Activated CD8-positive, alpha-beta memory T cell treated with anti-CD3 and anti-CD28 coated beads, Interleukin-2, amount 50 U/mL, for 4 hours (primary cell): ENCODE data around the gene GATAD2A.

ENCODE experiments used
- DNase-seq: peaks from one replicate; pipeline ENCODE4 v3.0.0-alpha.2; 2020

The GATAD2A gene

GRCh38 chr19:19422156-19422555, 16.7 kb downstream of the GATAD2A start:
- DNase-seq, result no peak

DNA sequence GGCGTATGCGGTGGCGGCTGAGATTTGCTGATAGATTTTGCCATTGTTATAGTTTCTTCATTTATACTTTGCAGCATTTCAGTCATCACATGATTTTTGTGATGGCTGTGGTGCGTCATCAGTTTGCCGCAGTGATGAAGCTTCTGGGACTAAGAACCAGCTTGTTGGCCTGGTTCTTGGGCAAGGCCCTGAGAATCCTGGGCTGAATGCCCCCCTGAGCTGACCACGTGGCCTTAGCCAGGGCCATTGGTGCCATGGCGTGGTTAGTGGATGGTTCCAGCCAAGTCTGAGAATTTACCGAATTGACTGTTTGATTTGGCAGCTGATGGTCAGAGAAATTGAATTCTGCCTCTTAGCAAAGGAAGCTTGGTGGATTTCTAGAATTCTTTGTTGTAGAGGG, 17.8 kb downstream of the GATAD2A start:
- DNase-seq, result no peak

DNA sequence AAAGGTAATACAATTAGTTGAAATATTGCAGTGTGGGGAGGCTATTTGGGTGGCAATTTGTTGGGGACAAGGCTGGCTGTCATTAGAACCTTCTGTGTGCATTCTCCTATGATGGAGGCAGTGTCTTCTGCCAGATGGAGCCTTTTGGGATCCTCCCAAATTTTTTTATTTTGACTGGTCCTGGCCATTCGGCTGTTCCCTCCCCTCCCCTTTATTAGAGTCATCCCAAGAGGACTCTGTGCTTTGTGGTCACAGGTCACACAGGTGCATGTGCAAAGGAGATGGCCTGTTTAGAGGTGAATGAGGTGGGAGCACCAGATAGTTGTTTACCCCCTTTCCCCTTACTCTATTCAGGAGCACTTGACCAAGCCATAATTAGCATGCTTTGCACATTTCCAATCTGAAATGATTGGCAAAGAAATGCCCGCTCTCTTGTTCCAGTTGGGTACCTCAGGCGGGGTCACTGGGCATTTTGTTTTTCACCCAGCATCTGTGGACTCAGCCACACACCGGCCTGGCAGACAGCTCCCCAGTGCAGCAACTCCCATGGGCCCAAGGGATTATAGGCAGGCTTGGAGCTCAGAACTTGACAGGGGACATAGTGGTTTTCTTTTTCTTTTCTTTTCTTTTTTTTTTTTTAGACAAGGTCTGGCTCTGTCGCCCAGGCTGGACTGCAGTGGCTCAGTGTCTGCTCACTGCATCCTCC, 19.8 kb downstream of the GATAD2A start:
- no peak for DNase-seq

DNA sequence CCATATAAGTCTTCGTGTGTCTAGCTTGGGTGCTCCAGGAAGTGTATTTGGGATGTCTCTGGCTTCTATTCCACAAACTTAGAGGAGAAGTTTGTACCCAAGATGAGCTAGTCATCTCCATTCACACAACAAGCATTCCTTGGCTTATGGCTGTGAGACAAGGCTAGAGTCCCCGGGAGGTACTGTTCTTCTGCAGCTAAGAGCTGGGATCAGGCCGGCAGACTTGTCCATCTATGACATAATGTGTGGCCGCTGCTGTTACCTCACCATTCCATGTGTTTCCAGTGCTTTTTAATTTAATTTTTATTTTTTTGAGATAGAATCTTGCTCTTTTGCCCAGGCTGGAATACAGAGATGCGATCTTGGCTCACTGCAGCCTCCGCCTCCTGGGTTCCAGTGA, 20.7 kb downstream of the GATAD2A start:
- no peak for DNase-seq

DNA sequence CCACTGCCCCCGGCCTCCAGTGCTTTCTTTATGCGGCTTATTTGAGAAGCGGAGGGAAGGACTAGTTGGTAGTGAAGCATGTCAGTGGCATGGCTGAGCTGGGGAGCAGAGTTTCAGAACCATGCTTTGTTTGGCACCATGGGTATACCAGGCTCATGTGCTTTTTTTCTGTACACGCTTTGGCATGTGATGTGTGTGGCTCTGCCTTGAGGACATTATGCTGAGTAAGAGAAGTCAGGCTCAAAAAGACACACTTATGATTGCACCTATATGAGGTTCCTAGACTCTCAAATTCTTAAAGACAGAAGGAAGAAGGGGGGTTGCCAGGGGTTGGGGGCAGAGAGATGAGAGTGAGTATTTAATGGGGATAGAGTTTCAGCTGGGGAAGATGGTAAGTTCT, 21.3 kb downstream of the GATAD2A start:
- DNase-seq, result no peak

- DNase-seq, result no peak
These were observed 21.8 kb downstream of the GATAD2A start for GRCh38 chr19:19427302-19427701.

DNA sequence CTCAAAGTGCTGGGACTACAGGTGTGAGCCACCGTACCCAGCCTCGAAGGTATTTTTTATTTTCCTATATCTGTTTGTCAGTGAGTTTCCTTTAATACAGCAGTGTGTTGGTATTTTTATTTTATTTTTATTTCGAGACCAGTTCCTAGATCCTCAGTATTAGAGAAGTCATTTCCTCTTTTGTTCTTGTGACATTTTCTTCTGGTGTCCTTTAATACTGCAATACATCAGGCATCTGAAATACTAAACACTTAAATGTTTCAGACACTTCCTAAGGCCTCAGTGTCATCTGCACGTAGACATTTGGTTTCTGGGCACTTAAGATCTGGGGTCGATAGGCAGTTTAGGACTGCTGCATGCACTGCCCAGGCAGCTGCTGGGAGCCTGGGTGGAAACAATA, 22.5 kb downstream of the GATAD2A start:
- DNase-seq, result no peak

GRCh38 chr19:19428746-19429145, 23.3 kb downstream of the GATAD2A start:
- DNase-seq, result no peak

GRCh38 chr19:19429361-19429760, 23.9 kb downstream of the GATAD2A start:
- no peak for DNase-seq

GRCh38 chr19:19432732-19433131, 27.3 kb downstream of the GATAD2A start:
- no peak for DNase-seq

- DNase-seq, result no peak
These were observed 28.3 kb downstream of the GATAD2A start for GRCh38 chr19:19433666-19434213.

- DNase-seq, result no peak
These were observed 29.1 kb downstream of the GATAD2A start for GRCh38 chr19:19434483-19435045.

GRCh38 chr19:19436137-19436691, 30.7 kb downstream of the GATAD2A start:
- DNase-seq, result no peak

GRCh38 chr19:19438366-19439175, 33.1 kb downstream of the GATAD2A start:
- DNase-seq, result no peak

GRCh38 chr19:19439176-19439482, 33.7 kb downstream of the GATAD2A start:
- DNase-seq, result no peak

- no peak for DNase-seq
These were observed 37.8 kb downstream of the GATAD2A start for GRCh38 chr19:19443283-19443682.

DNA sequence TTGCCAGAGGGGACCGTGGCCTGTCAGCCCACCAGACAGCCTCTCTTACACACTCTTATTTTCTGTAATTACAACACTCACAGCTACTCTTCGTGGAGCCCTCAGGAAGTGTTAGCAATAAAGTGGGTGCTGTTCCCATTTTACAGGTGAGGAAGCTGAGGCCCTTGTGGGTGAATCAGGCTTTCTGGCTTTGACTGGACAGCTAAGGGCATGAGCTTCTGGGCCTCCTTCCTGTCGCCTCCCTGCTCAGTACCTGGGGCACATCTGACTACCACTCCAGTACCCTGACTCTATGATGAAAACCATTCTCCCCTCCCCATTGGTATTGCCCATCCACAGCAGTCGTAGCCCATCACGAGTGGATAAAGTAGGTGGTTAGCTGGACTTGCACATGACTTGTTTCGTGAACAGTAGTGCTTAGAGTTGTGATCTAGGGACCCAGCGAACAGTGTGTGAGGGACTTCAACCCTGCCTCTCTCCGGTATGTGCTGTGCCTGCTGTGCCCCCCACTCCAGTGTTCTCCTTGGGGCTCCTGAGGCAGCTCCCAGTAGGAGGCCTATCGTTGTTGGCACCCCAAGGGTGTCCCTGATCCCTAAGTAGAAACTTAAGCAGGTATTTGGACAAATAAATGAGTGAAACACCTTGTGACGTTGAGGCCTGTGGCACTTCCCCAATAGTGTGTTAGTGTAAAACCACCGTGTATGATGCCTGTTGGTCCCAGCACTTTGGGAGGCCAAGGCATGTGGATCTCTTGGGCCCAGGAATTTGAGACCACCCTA, 38.6 kb downstream of the GATAD2A start:
- DNase-seq, result no peak

DNA sequence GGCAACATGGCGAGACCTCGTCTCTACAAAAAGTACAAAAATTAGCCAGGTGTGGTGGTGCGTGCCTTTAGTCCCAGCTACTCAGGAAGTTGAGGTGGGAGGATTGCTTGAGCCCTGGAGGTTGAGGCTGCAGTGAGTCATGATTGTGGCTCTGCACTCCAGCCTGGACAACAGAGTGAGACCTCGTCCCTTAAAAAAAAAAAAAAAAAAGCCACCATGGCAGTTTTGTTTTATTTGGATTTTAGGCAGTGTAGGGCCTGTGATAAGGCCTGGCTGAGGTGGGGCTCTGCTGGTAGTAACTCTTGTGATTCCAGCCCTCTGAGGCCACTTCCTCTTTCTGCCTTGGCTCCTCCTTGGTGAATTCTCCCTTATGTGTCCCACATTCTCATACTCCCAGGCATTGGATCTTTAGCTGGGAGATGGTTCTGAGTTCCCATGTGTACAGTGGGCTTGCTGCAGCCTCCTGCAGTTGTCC, 39.2 kb downstream of the GATAD2A start:
- no peak for DNase-seq

GRCh38 chr19:19445288-19445687, 39.8 kb downstream of the GATAD2A start:
- no peak for DNase-seq

GRCh38 chr19:19445911-19446361, 40.5 kb downstream of the GATAD2A start:
- DNase-seq, result no peak

GRCh38 chr19:19446655-19447437, 41.4 kb downstream of the GATAD2A start:
- DNase-seq, result no peak
